ENCODE results near the gene CLCA4.

Gene CLCA4

GRCh38 chr1:86621286-86621685 is 74.4 kb downstream of the CLCA4 start:
- no peak for DNase-seq
